GM21529 (cell line): Measurements from ENCODE around the gene TXNL4A.

Experiments used
- ATAC-seq: cut with Tn5 transposase; IDR thresholded peaks from one replicate; pipeline ENCODE4 v1.9.1; 2021; ENCODE audit not compliant: unreplicated experiment

The TXNL4A gene

GRCh38 chr18:79950515-79951341, 37.6 kb downstream of the TXNL4A start:
- peak; percentile 27 for ATAC-seq

- no peak for ATAC-seq
These were observed 38.5 kb downstream of the TXNL4A start for GRCh38 chr18:79949697-79950487.

- no peak for ATAC-seq
These were observed 39.5 kb downstream of the TXNL4A start for GRCh38 chr18:79948719-79949411.

GRCh38 chr18:79947881-79948610, 40.3 kb downstream of the TXNL4A start:
- no peak for ATAC-seq

GRCh38 chr18:79947054-79947755, 41.2 kb downstream of the TXNL4A start:
- no peak for ATAC-seq

GRCh38 chr18:79945118-79946042, 43.0 kb downstream of the TXNL4A start:
- ATAC-seq = no peak

- ATAC-seq = peak; percentile 1
These were observed 43.6 kb downstream of the TXNL4A start for GRCh38 chr18:79944746-79945117.

- ATAC-seq = peak; percentile 50
These were observed 44.1 kb downstream of the TXNL4A start for GRCh38 chr18:79944126-79944731.

GRCh38 chr18:79943608-79944125, 44.7 kb downstream of the TXNL4A start:
- no peak for ATAC-seq

- ATAC-seq = no peak
These were observed 45.4 kb downstream of the TXNL4A start for GRCh38 chr18:79942786-79943607.

GRCh38 chr18:79942211-79942610, 46.2 kb downstream of the TXNL4A start:
- ATAC-seq = no peak

GRCh38 chr18:79941473-79942119, 46.8 kb downstream of the TXNL4A start:
- no peak for ATAC-seq

- ATAC-seq = no peak
These were observed 47.4 kb downstream of the TXNL4A start for GRCh38 chr18:79940814-79941472.

GRCh38 chr18:79940126-79940813, 48.1 kb downstream of the TXNL4A start:
- ATAC-seq = no peak

GRCh38 chr18:79939096-79939495, 49.3 kb downstream of the TXNL4A start:
- no peak for ATAC-seq

GRCh38 chr18:79938196-79938595, 50.2 kb downstream of the TXNL4A start:
- no peak for ATAC-seq
